SK-N-MC (cell line): ENCODE results near the gene TTC21A.

Experiments used
- DNase-seq: peaks from one replicate; pipeline ENCODE4 v3.0.0-alpha.2; 2011; ENCODE audit warnings: low read depth, low spot score
- H3K27ac ChIP-seq: fragments of 200-600 bp; sonication (generic); 2 replicates; pipeline ENCODE4 v1.5.1; 2016; ENCODE audit warnings: mixed run types
- H3K36me3 ChIP-seq: fragments of 200-600 bp; sonication (generic); 2 replicates; pipeline ENCODE4 v1.6.1; 2017; ENCODE audit warnings: antibody characterized with exemption, low read length, mixed read lengths; ENCODE audit not compliant: insufficient read depth
- H3K4me3 ChIP-seq: fragments of 200-600 bp; sonication (generic); 2 replicates; pipeline ENCODE4 v1.5.1; 2016
- H3K9ac ChIP-seq: fragments of 200-600 bp; sonication (generic); 2 replicates; pipeline ENCODE4 v1.8.0; 2017; ENCODE audit warnings: mixed run types, mixed read lengths; ENCODE audit not compliant: insufficient read length
- H3K9me3 ChIP-seq: fragments of 200-600 bp; sonication (generic); 2 replicates; pipeline ENCODE4 v1.6.1; 2017; ENCODE audit warnings: low read depth, mild to moderate bottlenecking, antibody characterized with exemption, low read length, moderate library complexity, mixed read lengths
- EZH2 ChIP-seq: fragments of 200-600 bp; sonication (generic); IDR thresholded peaks from one replicate; pipeline ENCODE4 v1.6.1; 2017; ENCODE audit warnings: antibody characterized with exemption
- FOXP2 ChIP-seq: optimal IDR thresholded peaks from 2 replicates; pipeline ENCODE3; 2011; ENCODE audit warnings: mild to moderate bottlenecking, moderate library complexity; ENCODE audit not compliant: insufficient read depth; ENCODE audit errors: extremely low read length, control extremely low read depth
- POLR2AphosphoS5 ChIP-seq: IDR thresholded peaks from 2 replicates; pipeline ENCODE4 v1.6.1; 2012; ENCODE audit warnings: mild to moderate bottlenecking, low read depth, low read length, borderline replicate concordance

The TTC21A gene

GRCh38 chr3:39148435-39149058, 41.1 kb downstream of the TTC21A start:
- TF ChIP-seq EZH2 (no peak), POLR2AphosphoS5 (no peak), FOXP2 (no peak)
- Histone ChIP-seq H3K27ac (no peak overlapping the region), H3K9me3 (no peaks in the 10 kb centered on the region), H3K36me3 (no peaks in the 10 kb centered on the region), H3K9ac (no peak overlapping the region), H3K4me3 (no peak overlapping the region)
- no peak for DNase-seq

GRCh38 chr3:39149059-39149455, 41.6 kb downstream of the TTC21A start:
- DNase-seq, result no peak
- Histone ChIP-seq H3K4me3 (no peak overlapping the region), H3K9ac (no peak overlapping the region), H3K36me3 (no peaks in the 10 kb centered on the region), H3K9me3 (no peaks in the 10 kb centered on the region), H3K27ac (no peak overlapping the region)
- no peak for TF ChIP-seq FOXP2
- no peak for TF ChIP-seq EZH2
- no peak for TF ChIP-seq POLR2AphosphoS5

DNA sequence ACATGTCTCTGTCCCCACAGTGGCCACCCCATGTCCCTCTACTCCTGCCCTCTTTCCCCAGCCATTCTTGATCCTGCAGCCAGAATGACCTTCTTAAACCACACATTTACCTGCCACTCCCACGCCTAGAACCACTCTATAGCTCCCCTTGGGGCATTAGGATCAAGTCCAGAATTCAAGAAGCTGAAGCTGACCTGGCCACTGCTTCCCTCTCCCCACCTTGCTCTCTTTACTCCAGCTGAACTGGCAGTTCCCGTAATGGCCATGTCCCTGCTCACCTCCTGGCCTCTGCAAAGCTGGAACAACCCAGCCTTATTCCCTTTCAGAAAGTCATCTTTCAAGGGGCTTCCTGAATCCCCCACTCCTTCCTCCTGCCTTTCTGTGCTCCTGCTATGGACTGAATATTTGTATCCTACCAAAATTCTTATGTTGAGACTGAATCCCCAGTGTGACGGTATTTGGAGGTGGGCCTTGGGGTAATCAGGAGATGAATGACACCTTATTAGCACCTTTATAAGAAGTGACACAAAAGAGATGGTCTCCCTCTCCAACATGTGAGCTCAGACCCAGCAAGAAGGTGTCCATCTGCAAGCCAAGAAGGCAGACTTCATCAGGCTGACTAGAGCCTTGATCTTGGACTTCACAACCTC, 42.1 kb downstream of the TTC21A start:
- no peaks in the 10 kb centered on the region for H3K36me3 ChIP-seq
- no peak overlapping the region for H3K4me3 ChIP-seq
- no peaks in the 10 kb centered on the region for H3K9me3 ChIP-seq
- no peak for TF ChIP-seq EZH2
- TF ChIP-seq POLR2AphosphoS5, result no peak
- no peak for TF ChIP-seq FOXP2
- H3K9ac ChIP-seq, result no peak overlapping the region
- DNase-seq, result no peak
- no peak overlapping the region for H3K27ac ChIP-seq

GRCh38 chr3:39150148-39150802, 42.8 kb downstream of the TTC21A start:
- DNase-seq, result no peak
- Histone ChIP-seq H3K36me3 (no peaks in the 10 kb centered on the region), H3K9me3 (no peaks in the 10 kb centered on the region), H3K9ac (no peak overlapping the region), H3K4me3 (peak overlapping the region; percentile 76), H3K27ac (no peak overlapping the region)
- TF ChIP-seq POLR2AphosphoS5 (no peak), EZH2 (no peak), FOXP2 (no peak)

DNA sequence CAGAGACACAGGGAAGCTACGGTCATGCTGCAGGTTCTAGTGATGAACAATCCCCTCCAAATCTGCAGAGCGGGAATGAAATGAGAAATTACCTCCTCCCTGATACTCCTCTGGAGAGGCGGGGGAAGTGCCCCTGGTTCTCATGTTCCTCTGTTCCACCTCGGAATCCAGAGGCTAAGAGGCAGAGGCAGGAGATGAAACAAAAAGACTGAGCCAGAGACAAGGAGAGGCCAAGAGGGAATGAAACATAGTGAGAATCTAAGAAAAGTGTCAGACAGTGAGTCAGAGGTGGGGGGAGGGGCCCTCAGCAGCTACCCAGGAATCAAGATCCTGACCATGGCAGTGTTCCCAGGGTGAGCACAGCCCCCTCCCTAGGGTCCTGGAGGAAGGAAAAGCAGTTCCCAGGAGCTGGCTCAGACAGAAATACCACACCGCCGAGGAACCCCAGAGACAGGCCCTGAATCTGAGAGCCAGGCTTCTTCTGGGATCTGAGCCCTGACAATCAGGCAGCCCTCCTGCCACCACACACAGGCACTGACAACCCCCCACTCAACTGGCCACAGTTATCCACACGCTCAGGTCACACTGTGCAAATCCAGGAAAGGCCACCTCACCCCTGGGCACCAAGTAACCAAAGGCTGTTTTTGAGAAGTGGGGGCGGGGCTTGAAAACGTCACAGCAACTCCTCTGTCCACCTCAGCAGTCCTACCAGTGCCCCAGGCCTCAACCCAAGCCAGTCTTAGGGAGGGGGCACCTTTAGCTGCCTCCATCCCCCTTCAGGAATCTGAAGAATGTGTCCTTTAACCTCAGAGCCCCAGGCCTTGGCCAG, 43.5 kb downstream of the TTC21A start:
- Histone ChIP-seq H3K36me3 (no peaks in the 10 kb centered on the region), H3K9me3 (no peaks in the 10 kb centered on the region), H3K27ac (peak overlapping the region; percentile 22; the same call in 1 of the 2 replicates), H3K4me3 (peak overlapping the region; percentile 76), H3K9ac (no peak overlapping the region)
- TF ChIP-seq EZH2 (no peak), FOXP2 (no peak), POLR2AphosphoS5 (no peak)
- no peak for DNase-seq

DNA sequence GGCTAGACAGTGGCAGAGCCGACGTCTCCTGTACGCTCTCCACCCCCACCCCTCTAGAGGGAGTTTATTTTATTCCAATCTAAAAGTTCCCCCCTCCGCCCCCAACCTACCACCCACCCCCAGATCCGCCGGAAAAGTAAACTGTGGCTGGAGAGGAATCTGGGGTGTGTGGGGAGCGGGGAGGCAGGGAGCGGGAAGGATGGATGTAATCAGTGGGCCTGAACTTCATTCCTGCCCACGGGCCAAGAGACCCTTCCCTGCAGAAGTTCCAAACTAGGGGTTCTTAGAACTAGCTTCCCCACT, 46.4 kb downstream of the TTC21A start:
- H3K27ac ChIP-seq, result no peak overlapping the region
- H3K9me3 ChIP-seq, result no peaks in the 10 kb centered on the region
- H3K4me3 ChIP-seq, result no peak overlapping the region; the same call in 1 of the 2 replicates
- no peaks in the 10 kb centered on the region for H3K36me3 ChIP-seq
- TF ChIP-seq EZH2 (no peak), FOXP2 (no peak), POLR2AphosphoS5 (no peak)
- no peak for DNase-seq
- no peak overlapping the region for H3K9ac ChIP-seq

- TF ChIP-seq POLR2AphosphoS5, result no peak
- no peak for TF ChIP-seq FOXP2
- TF ChIP-seq EZH2, result no peak
- H3K9ac ChIP-seq, result no peak overlapping the region
- no peaks in the 10 kb centered on the region for H3K9me3 ChIP-seq
- H3K4me3 ChIP-seq, result no peak overlapping the region
- DNase-seq, result no peak
- no peak overlapping the region for H3K27ac ChIP-seq
- H3K36me3 ChIP-seq, result no peaks in the 10 kb centered on the region
Observed at GRCh38 chr3:39154280-39155021, 47.0 kb downstream of the TTC21A start.
